ENCODE measurements around the gene CDHR5. TPM values are rescaled to one million over a fixed set of nuclear protein-coding genes. Genes with fewer than 3 reads are reported as not detected.
A peak's percentile ranks its signal among the peaks of the same experiment; 100 is the strongest.

CDHR5 gene
- total and polyA plus RNA-seq, 2 of the 4 experiments (the other 2 are of a cell fraction), result not detected

GRCh38 chr11:643849-644738, 19.3 kb upstream of the CDHR5 start:
- no peak overlapping the region for H4K91ac ChIP-seq (ENCODE audit: insufficient read depth, low read depth, low read length)
- peak overlapping the region; percentile 65 for H2AK9ac ChIP-seq (replicated peaks; ENCODE audit: low read depth, low read length, poor library complexity)
- H2AFZ ChIP-seq (replicated peaks; ENCODE audit: low read length, poor library complexity), result peak overlapping the region; percentile 23
- H3K27me3 ChIP-seq (ENCODE audit: control insufficient read depth, insufficient read depth, low read length), result no peaks in the 10 kb centered on the region; the same call in 1 of the 2 replicates
- no peak overlapping the region for H3K9ac ChIP-seq (ENCODE audit: low read depth, low read length)
- H2BK15ac ChIP-seq (ENCODE audit: low read depth, low read length), result no peak overlapping the region
- peaks cover 8% of the 10 kb centered on the region for H4K20me1 ChIP-seq (ENCODE audit: insufficient read depth, low read length)
- H3K4ac ChIP-seq (ENCODE audit: low read depth, low read length), result no peak overlapping the region
- ChIA-PET CTCF (no interaction called here), POLR2A (ENCODE audit: unreplicated experiment) (no interaction called here)
- H3K9me1 ChIP-seq (ENCODE audit: insufficient read depth, low read length), result no peaks in the 10 kb centered on the region
- intact Hi-C loops (cut with micrococcal nuclease) (no loop called here), dilution Hi-C loops (cut with HindIII; ENCODE audit: low sequenced_read_pairs, unreplicated experiment) (no loop called here), in situ Hi-C loops (cut with MboI; ENCODE audit: low sequenced_read_pairs) (no loop called here)
- H3K56ac ChIP-seq (ENCODE audit: extremely low read depth, insufficient read depth, low read length), result no peak overlapping the region
- WGBS, 2 experiments (ENCODE audit: extremely low coverage in 2 of 2, insufficient read length in 1 of 2), result 77% methylated on average over 17 of the region's 50 CpGs; no CpG with 5 or more reads in 1 of the 2 experiments
- no peak overlapping the region for H3K18ac ChIP-seq (ENCODE audit: low read depth, low read length)
- no peak overlapping the region for H2BK5ac ChIP-seq (ENCODE audit: low read depth, low read length, poor library complexity, severe bottlenecking)
- no peak overlapping the region for H3K4me2 ChIP-seq (ENCODE audit: low read depth, low read length)
- H4K5ac ChIP-seq (ENCODE audit: low read depth, low read length), result no peak overlapping the region
- ATAC-seq (ENCODE audit: low read depth), result no peak
- no peak overlapping the region for H3K4me3 ChIP-seq (ENCODE audit: insufficient read depth, low read depth, low read length)
- no peak overlapping the region for H4K8ac ChIP-seq (ENCODE audit: low read depth in 2 of 2, low read length in 2 of 2)
- H3K79me1 ChIP-seq (ENCODE audit: low read depth in 1 of 2, low read length in 2 of 2), result no peaks in the 10 kb centered on the region
- no TSS peak for BruUV-seq (replicated peaks)
- no peak overlapping the region for H2AK5ac ChIP-seq (ENCODE audit: low read depth, low read length)
- no peak overlapping the region for H2BK120ac ChIP-seq (ENCODE audit: low read depth, low read length)
- H3K9me3 ChIP-seq (ENCODE audit: control insufficient read depth, insufficient read depth, low read length), result no peaks in the 10 kb centered on the region
- TF ChIP-seq NFE2L2 (IDR thresholded peaks at IDR 0.05; ENCODE audit: low read depth, low read length) (no peak), MAZ (IDR thresholded peaks at IDR 0.05; ENCODE audit: borderline replicate concordance, low read depth, low read length) (no peak), BHLHE40 (IDR thresholded peaks at IDR 0.05; ENCODE audit: low read depth, low read length) (no peak), CEBPB (IDR thresholded peaks at IDR 0.05; ENCODE audit: low read depth, low read length) (no peak), ELK1 (IDR thresholded peaks at IDR 0.05; ENCODE audit: borderline replicate concordance, low read depth, low read length) (no peak), RFX5 (IDR thresholded peaks at IDR 0.05; ENCODE audit: low read depth, low read length) (no peak), MXI1 (IDR thresholded peaks at IDR 0.05; ENCODE audit: borderline replicate concordance, low read depth, low read length) (no peak), MAFK (IDR thresholded peaks at IDR 0.05; ENCODE audit: low read depth, low read length) (no peak), RCOR1 (IDR thresholded peaks at IDR 0.05; ENCODE audit: insufficient replicate concordance, low read length) (no peak)
- H3K36me3 ChIP-seq (ENCODE audit: control insufficient read depth, insufficient read depth, low read length), result peaks cover 22% of the 10 kb centered on the region
- no peak overlapping the region for H3K23ac ChIP-seq (ENCODE audit: low read depth, low read length)
- H3K27ac ChIP-seq (ENCODE audit: insufficient read depth, low read length), result no peak overlapping the region
- H3K14ac ChIP-seq (replicated peaks; ENCODE audit: low read depth, low read length), result no peak overlapping the region
- H3K4me1 ChIP-seq (ENCODE audit: control insufficient read depth, insufficient read depth, low read length), result no peaks in the 10 kb centered on the region
- no peak for DNase-seq
- no peak overlapping the region for H2BK20ac ChIP-seq (ENCODE audit: low read depth, low read length)

Measured in IMR-90 (cell line).